Calu3 (cell line): ENCODE data around the gene HAUS8. TPM values are rescaled to one million over a fixed set of nuclear protein-coding genes. Genes with fewer than 3 reads are reported as not detected.
"Not testable (repeated sequence)": the region's sequence is repeated elsewhere in the genome, so short reads cannot be mapped to it uniquely, and the experiment has no call there.

Source experiments
- BruUV-seq: library from RNA; stranded (reverse); fragments of 400-500 nt; replicated peaks from 2 replicates; lab custom pipeline; 2021; lab: Mats Ljungman, UMichigan
- CTCF ChIA-PET: fragments of 300-600 bp; sonication (Branson Sonifier 250); formaldehyde crosslinking; loops from one replicate; lab custom pipeline; 2022; ENCODE audit warnings: antibody characterized with exemption; lab: Charles Lee
- DNase-seq: peaks from one replicate; pipeline ENCODE4 v3.0.0; 2022
- H3K27ac Mint-ChIP-seq: one replicate; pipeline ENCODE4 v1.8.0; 2022; ENCODE audit warnings: mixed read lengths; ENCODE audit not compliant: unreplicated experiment
- H3K27me3 Mint-ChIP-seq: one replicate; pipeline ENCODE4 v1.8.0; 2022; ENCODE audit warnings: mixed read lengths; ENCODE audit not compliant: unreplicated experiment
- H3K36me3 Mint-ChIP-seq: one replicate; pipeline ENCODE4 v1.8.0; 2022; ENCODE audit warnings: mild to moderate bottlenecking, moderate library complexity, mixed read lengths; ENCODE audit not compliant: insufficient read depth, unreplicated experiment
- H3K4me1 Mint-ChIP-seq: one replicate; pipeline ENCODE4 v1.8.0; 2022; ENCODE audit warnings: mild to moderate bottlenecking, low read depth, mixed read lengths; ENCODE audit not compliant: unreplicated experiment
- H3K4me3 Mint-ChIP-seq: one replicate; pipeline ENCODE4 v1.8.0; 2022; ENCODE audit warnings: mild to moderate bottlenecking, low read depth, moderate library complexity, mixed read lengths; ENCODE audit not compliant: unreplicated experiment
- H3K9me3 Mint-ChIP-seq: one replicate; pipeline ENCODE4 v1.8.0; 2022; ENCODE audit warnings: low read depth, mixed read lengths; ENCODE audit not compliant: unreplicated experiment
- intact Hi-C: fragments of 100-400 bp; cut with micrococcal nuclease; formaldehyde crosslinking; loops from one replicate; pipeline ENCODE4 v1.10.0; 2022; ENCODE audit not compliant: unreplicated experiment
- total RNA-seq: library from RNA; stranded (reverse); gene quantifications from 2 replicates; pipeline ENCODE4 v1.2.3, GENCODE V29; 2022
- TF ChIP-seq, protein P1 (sequence below): fragments of 200-600 bp; IDR thresholded peaks from one replicate; pipeline ENCODE4 v1.8.0; 2022; ENCODE audit warnings: antibody characterized with exemption; ENCODE audit not compliant: unreplicated experiment

Gene HAUS8
- total RNA-seq, 1 experiment from 2014 or later, result 20.5 TPM

DNA sequence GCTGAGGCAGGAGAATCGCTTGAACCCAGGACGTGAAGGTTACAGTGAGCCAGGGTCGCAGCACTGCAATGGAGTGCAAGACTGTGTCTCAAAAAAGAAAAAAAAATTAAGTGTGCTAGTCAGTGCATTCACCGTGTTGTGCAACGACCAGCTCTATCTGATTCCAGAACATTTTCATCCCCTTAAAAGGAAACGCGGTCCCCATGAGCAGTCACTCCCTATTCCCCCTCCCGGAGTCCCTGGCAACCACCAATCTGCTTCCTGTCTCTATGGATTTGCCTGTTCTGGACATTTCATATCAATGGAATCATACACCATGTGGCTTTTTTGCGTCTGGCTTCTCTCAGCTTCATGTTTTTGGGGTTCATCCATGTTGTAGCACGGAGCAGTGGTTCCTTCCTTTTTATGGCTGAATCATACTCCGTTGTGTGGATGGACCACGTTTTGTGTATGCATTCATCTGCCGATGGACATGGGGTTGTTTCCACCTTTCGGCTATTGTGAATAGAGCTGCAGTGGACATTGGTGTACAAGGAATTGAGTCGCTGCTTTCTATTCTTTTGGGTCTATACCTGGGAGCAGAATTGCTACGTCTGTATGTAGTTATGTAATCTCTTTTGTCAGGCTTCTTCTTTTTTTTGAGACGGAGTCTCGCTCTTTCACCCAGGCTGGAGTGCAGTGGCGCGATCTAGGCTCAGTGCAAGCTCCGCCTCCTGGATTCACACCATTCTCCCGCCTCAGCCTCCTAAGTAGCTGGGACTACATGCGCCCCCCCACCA, 20.1 kb upstream of the HAUS8 start:
- CTCF ChIA-PET, result no interaction called here

DNA sequence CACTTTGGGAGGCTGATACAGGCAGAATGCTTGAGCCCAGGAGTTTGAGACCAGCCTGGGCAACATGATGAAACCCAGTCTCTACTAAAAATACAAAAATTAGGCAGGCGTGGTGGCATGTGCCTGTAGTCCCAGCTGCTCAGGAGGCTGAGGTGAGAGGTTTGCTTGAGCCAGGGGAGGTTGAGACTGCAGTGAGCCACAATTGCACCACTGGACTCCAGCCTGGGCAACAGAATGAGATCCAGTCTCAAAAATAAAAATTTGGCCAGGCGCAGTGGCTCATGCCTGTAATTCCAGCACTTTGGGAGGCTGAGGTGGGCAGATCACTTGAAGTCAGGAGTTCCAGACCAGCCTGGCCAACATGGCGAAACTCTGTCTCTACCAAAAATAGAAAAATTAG, 19.4 kb upstream of the HAUS8 start:
- H3K9me3 Mint-ChIP-seq, H3K36me3 Mint-ChIP-seq, H3K4me3 Mint-ChIP-seq, DNase-seq, intact Hi-C loops, H3K27ac Mint-ChIP-seq, H3K27me3 Mint-ChIP-seq, BruUV-seq, CTCF ChIA-PET: not testable (repeated sequence)
- H3K4me1 Mint-ChIP-seq, result peaks cover 12% of the 10 kb centered on the region

More for the DNA sequence above, 20.1 kb upstream of the HAUS8 start:
- Mint-ChIP-seq H3K9me3 (no peaks in the 10 kb centered on the region), H3K4me1 (peaks cover 12% of the 10 kb centered on the region), H3K27ac (no peak overlapping the region), H3K36me3 (no peaks in the 10 kb centered on the region), H3K27me3 (no peaks in the 10 kb centered on the region), H3K4me3 (no peak overlapping the region)
- TF ChIP-seq, protein P1, sequence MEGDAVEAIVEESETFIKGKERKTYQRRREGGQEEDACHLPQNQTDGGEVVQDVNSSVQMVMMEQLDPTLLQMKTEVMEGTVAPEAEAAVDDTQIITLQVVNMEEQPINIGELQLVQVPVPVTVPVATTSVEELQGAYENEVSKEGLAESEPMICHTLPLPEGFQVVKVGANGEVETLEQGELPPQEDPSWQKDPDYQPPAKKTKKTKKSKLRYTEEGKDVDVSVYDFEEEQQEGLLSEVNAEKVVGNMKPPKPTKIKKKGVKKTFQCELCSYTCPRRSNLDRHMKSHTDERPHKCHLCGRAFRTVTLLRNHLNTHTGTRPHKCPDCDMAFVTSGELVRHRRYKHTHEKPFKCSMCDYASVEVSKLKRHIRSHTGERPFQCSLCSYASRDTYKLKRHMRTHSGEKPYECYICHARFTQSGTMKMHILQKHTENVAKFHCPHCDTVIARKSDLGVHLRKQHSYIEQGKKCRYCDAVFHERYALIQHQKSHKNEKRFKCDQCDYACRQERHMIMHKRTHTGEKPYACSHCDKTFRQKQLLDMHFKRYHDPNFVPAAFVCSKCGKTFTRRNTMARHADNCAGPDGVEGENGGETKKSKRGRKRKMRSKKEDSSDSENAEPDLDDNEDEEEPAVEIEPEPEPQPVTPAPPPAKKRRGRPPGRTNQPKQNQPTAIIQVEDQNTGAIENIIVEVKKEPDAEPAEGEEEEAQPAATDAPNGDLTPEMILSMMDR, result no peak
- BruUV-seq, result no TSS peak
- no peak for DNase-seq
- intact Hi-C loops, result no loop called here

DNA sequence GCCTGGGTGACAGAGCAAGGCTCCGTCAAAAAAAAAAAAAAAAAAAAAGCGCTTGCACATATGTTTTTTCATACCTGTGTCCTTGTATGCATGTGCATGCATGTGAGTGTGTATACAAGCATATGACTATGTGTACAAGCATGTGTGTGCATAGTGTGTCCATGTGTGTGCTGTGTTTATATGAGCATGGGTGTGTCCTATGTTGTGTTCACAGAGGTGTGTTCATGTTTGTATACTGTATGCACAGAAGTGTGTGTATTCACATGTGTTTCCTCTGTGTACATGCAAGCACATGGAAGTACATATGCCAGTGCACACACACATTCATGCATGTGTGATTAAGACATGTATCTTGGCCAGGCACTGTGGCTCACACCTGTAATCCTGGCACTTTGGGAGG, 17.4 kb upstream of the HAUS8 start:
- TF ChIP-seq, protein P1, result no peak
- DNase-seq, result no peak
- Mint-ChIP-seq H3K27ac (no peak overlapping the region), H3K9me3 (no peaks in the 10 kb centered on the region), H3K4me3 (no peak overlapping the region), H3K36me3 (peaks cover 7% of the 10 kb centered on the region), H3K4me1 (peaks cover 3% of the 10 kb centered on the region), H3K27me3 (no peaks in the 10 kb centered on the region)
- intact Hi-C loops, result no loop called here
- BruUV-seq, result no TSS peak
- CTCF ChIA-PET, result no interaction called here

DNA sequence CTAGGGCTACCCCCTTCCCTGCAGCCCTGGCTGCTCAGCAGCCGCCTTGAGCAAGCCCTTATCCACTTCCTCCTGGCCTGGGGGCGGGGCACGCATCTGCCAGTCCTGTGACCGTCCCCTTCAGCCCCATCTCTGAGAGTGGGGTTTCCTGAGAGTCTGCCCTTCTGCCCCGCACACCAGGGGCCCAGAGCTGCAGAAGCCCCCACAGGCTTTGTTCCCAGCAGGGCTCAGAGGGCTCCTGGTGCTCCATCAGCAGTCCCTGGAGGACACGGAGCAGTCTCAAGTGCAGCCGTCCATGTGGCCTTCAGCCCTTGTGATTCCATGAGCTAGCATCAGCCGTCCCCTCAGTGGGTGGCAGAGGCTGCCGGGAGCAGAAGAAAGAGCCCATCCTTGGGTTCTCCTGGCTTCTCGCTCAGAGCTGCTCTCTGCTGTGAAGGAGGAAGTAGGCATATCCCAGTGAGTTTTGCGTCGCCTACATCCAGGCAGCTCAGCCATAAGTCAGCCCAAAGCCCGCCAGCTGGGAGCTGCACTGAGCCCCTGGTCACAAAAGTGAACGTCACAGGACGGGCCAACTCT, 16.6 kb upstream of the HAUS8 start:
- H3K9me3 Mint-ChIP-seq, result no peaks in the 10 kb centered on the region
- DNase-seq, result no peak
- CTCF ChIA-PET, result no interaction called here
- H3K27ac Mint-ChIP-seq, result no peak overlapping the region
- intact Hi-C loops, result no loop called here
- H3K36me3 Mint-ChIP-seq, result peaks cover 7% of the 10 kb centered on the region
- no peaks in the 10 kb centered on the region for H3K27me3 Mint-ChIP-seq
- TF ChIP-seq, protein P1, result no peak
- BruUV-seq, result no TSS peak
- no peaks in the 10 kb centered on the region for H3K4me1 Mint-ChIP-seq
- H3K4me3 Mint-ChIP-seq, result no peak overlapping the region

DNA sequence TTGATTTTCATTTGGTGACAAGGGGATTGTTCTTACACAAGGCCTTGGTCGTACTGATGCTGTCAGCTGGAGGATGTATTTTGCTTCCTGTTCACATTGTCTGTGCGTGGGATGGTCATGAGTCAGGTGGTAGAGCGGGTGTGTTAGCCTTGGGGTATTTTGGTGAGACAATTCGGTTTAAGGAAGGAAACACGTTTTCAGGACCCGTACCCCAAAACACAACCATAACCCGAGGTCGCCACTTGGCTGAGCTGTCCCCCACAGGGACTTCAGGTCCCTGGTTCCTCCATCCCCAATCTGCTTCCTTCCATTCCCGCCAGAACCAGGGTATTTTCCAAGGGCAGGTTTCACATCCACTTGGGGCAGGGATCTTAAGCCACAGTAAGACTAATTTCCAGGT, 15.3 kb upstream of the HAUS8 start:
- Mint-ChIP-seq H3K4me3 (no peak overlapping the region), H3K27ac (no peak overlapping the region), H3K27me3 (no peaks in the 10 kb centered on the region), H3K36me3 (peaks cover 7% of the 10 kb centered on the region), H3K9me3 (no peaks in the 10 kb centered on the region), H3K4me1 (no peaks in the 10 kb centered on the region)
- CTCF ChIA-PET, result no interaction called here
- no peak for DNase-seq
- intact Hi-C loops, result no loop called here
- TF ChIP-seq, protein P1, result no peak
- BruUV-seq, result no TSS peak
